Keratinocyte (primary cell): ENCODE results near the gene LARGE1.

ENCODE experiments used
- CTCF ChIP-seq, 3 experiments: IDR thresholded peaks in 1 of 3; conservative IDR thresholded peaks in 1 of 3; optimal IDR thresholded peaks in 1 of 3; 2 replicates in 2 of 3; 3 replicates in 1 of 3; pipeline versions ENCODE3 to v1.5.1; 2011; ENCODE audit warnings: low read length in 3 of 3, mild to moderate bottlenecking in 3 of 3, moderate library complexity in 2 of 3, control low read depth in 1 of 3, inconsistent platforms in 1 of 3; ENCODE audit not compliant: insufficient read depth in 2 of 3; ENCODE audit errors: extremely low read depth in 1 of 3
- EZH2 ChIP-seq: IDR thresholded peaks from one replicate; pipeline ENCODE4 v1.6.1; 2012; ENCODE audit warnings: inconsistent platforms, mild to moderate bottlenecking, low read length, moderate library complexity

GRCh38 chr22:33572086-33572485, 348.2 kb downstream of the LARGE1 start:
- no peak for TF ChIP-seq CTCF (optimal IDR thresholded peaks at IDR 0.05 in 1 of 3, IDR thresholded peaks at IDR 0.05 in 1 of 3, conservative IDR thresholded peaks at IDR 0.05 in 1 of 3; ENCODE audit: extremely low read depth in 1 of 3, insufficient read depth in 2 of 3, low read length in 3 of 3)
- no peak for TF ChIP-seq EZH2
